GM12874 (cell line): ENCODE data around the gene CLCNKB.

ENCODE experiments used
- TF ChIP-seq, protein P1 (sequence below): IDR thresholded peaks from 2 replicates; pipeline ENCODE4 v1.5.1; 2011; ENCODE audit warnings: low read depth, mild to moderate bottlenecking, control low read depth, low read length, moderate library complexity; ENCODE audit not compliant: insufficient read depth

Gene CLCNKB

GRCh38 chr1:16090076-16090826, 46.7 kb downstream of the CLCNKB start:
- TF ChIP-seq, protein P1, sequence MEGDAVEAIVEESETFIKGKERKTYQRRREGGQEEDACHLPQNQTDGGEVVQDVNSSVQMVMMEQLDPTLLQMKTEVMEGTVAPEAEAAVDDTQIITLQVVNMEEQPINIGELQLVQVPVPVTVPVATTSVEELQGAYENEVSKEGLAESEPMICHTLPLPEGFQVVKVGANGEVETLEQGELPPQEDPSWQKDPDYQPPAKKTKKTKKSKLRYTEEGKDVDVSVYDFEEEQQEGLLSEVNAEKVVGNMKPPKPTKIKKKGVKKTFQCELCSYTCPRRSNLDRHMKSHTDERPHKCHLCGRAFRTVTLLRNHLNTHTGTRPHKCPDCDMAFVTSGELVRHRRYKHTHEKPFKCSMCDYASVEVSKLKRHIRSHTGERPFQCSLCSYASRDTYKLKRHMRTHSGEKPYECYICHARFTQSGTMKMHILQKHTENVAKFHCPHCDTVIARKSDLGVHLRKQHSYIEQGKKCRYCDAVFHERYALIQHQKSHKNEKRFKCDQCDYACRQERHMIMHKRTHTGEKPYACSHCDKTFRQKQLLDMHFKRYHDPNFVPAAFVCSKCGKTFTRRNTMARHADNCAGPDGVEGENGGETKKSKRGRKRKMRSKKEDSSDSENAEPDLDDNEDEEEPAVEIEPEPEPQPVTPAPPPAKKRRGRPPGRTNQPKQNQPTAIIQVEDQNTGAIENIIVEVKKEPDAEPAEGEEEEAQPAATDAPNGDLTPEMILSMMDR, result no peak

DNA sequence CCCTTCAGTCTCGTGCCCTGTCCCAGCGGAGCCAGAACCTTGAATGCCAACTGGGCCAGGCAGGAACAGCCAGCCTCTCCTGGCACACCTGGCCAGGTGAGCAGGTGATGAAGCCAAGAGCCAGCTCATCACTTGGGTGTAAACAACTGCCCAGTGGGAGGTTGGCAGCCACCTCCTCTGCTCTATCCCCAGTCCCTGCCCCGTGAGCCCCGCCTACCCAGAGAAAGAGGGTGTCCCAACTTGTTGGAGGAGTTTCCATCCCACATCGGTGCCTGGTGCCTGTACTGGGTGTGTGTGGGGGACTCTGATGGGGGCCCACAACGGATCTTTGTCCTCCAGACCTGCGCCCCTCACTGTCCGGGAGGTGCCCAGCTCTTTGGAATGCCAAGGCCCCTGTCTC, 47.7 kb downstream of the CLCNKB start:
- TF ChIP-seq, protein P1, result no peak

GRCh38 chr1:16092097-16092922, 48.7 kb downstream of the CLCNKB start:
- TF ChIP-seq, protein P1, result no peak

GRCh38 chr1:16092923-16093511, 49.4 kb downstream of the CLCNKB start:
- TF ChIP-seq, protein P1, result no peak

- TF ChIP-seq, protein P1, result no peak
Observed at GRCh38 chr1:16093611-16094010, 50.0 kb downstream of the CLCNKB start.

GRCh38 chr1:16094453-16095158, 51.0 kb downstream of the CLCNKB start:
- TF ChIP-seq, protein P1, result no peak

- TF ChIP-seq, protein P1, result no peak
Observed at GRCh38 chr1:16095447-16095846, 51.9 kb downstream of the CLCNKB start.
